Upper lobe of left lung (tissue), 6 donors: ENCODE measurements around the gene NR2F1-AS1. TPM values are rescaled to one million over a fixed set of nuclear protein-coding genes. Genes with fewer than 3 reads are reported as not detected.
A peak's percentile ranks its signal among the peaks of the same experiment; 100 is the strongest.

Experiments
- ATAC-seq, 2 donors: fragments of 200-7000 bp; cut with Tn5 transposase; one replicate each; pipeline ENCODE4 v1.9.1; 2022; ENCODE audit warnings: mild to moderate bottlenecking in 2 of 2, moderate library complexity in 2 of 2; ENCODE audit not compliant: low FRiP score in 2 of 2
- DNase-seq, 2 donors: peaks; one replicate each; pipeline ENCODE4 v3.0.0-alpha.2; 2019 to 2020
- H3K27ac ChIP-seq, 4 donors: fragments of 200-600 bp; sonication (generic); one replicate each; pipeline ENCODE4 v1.5.1; 2016 to 2019
- H3K27me3 ChIP-seq, 4 donors: fragments of 200-600 bp; sonication (generic); one replicate each; pipeline ENCODE4 v1.5.1; 2017 to 2019
- H3K36me3 ChIP-seq, 4 donors: fragments of 200-600 bp; sonication (generic); one replicate each; pipeline ENCODE4 v1.5.1; 2016 to 2019
- H3K4me1 ChIP-seq, 4 donors: fragments of 200-600 bp; sonication (generic); one replicate each; pipeline ENCODE4 v1.5.1; 2018 to 2019
- H3K4me3 ChIP-seq, 4 donors: fragments of 200-600 bp; sonication (generic); one replicate each; pipeline ENCODE4 v1.5.1; 2017 to 2019; ENCODE audit warnings: mild to moderate bottlenecking in 2 of 4, moderate library complexity in 1 of 4
- H3K9me3 ChIP-seq, 4 donors: fragments of 200-600 bp; sonication (generic); one replicate each; pipeline ENCODE4 v1.5.1; 2018 to 2019
- CTCF ChIP-seq, 6 experiments: fragments of 450-650 bp in 4 of 6; fragments of 200-600 bp in 2 of 6; sonication (generic) in 2 of 6; IDR thresholded peaks; one replicate each; pipeline ENCODE4 v1.5.1; 2016 to 2019; ENCODE audit warnings: antibody characterized with exemption in 6 of 6
- EP300 ChIP-seq, 4 donors: sonication (generic); formaldehyde crosslinking; IDR thresholded peaks; one replicate each; pipeline ENCODE4 v1.5.1; 2017; ENCODE audit warnings: antibody characterized with exemption in 4 of 4, control low read depth in 2 of 4
- POLR2A ChIP-seq, 4 donors: fragments of 450-650 bp; IDR thresholded peaks; one replicate each; pipeline ENCODE4 v1.5.1; 2016 to 2017; ENCODE audit warnings: antibody characterized with exemption in 4 of 4, mild to moderate bottlenecking in 2 of 4
- POLR2AphosphoS5 ChIP-seq, 2 donors: sonication (generic); formaldehyde crosslinking; IDR thresholded peaks; one replicate each; pipeline ENCODE4 v1.5.1; 2017; ENCODE audit warnings: antibody characterized with exemption in 2 of 2
- WGBS, 2 donors: methylation state at CpG; one replicate each; pipeline ENCODE4 v1.1.5; 2017 to 2018; 5-methylcytosine and 5-hydroxymethylcytosine counted together
- total RNA-seq, 6 donors: library from RNA; depleted of rRNA in 4 of 6; stranded (reverse); fragments of >200 nt in 4 of 6; gene quantifications; one replicate each; pipeline versions ENCODE4 v1.1.0 to v1.2.1, GENCODE V29; 2016 to 2021
- donor health status: DM: no; HTN: no; CAD: no; lungs with moderate emphysema.
- donor health status: DM: no; HTN: yes; CAD: no; lungs with severe emphysema.

NR2F1-AS1 gene
- total RNA-seq, 6 donors from 2014 or later: 4.4 to 19.9 (median 11.4) TPM

- peaks cover 0 to 66% (median 25%) of the 10 kb centered on the region in 4 donors for H3K27me3 ChIP-seq
- WGBS, 2 donors: 13 to 19% methylated on average over 15 to 24 of the region's 58 CpGs
- H3K36me3 ChIP-seq: no peaks in the 10 kb centered on the region
- peak in 1 of 2 donors; percentile 90 for DNase-seq
- H3K9me3 ChIP-seq: no peaks in the 10 kb centered on the region
- H3K4me1 ChIP-seq: peaks cover 8 to 20% (median 12%) of the 10 kb centered on the region in 4 donors
- TF ChIP-seq POLR2A (IDR thresholded peaks at IDR 0.05) (no peak), CTCF (IDR thresholded peaks at IDR 0.05) (no peak), POLR2AphosphoS5 (IDR thresholded peaks at IDR 0.05) (no peak)
- ATAC-seq: peak in 1 of 2 donors; percentile 63
- peak overlapping the region in 3 of 4 donors; percentile 10 to 40 (median 40) for H3K4me3 ChIP-seq
- peak overlapping the region; percentile 59 to 79 (median 68) for H3K27ac ChIP-seq
These were observed 23.0 kb upstream of the NR2F1-AS1 start for GRCh38 chr5:93603793-93604643.

- 49 to 60% methylated on average over 8 of the region's 8 CpGs for WGBS, 2 donors
- Histone ChIP-seq H3K4me3 (peak overlapping the region in 2 of 4 donors; percentile 40), H3K9me3 (no peaks in the 10 kb centered on the region), H3K27ac (peak overlapping the region; percentile 59 to 79 (median 68)), H3K36me3 (no peaks in the 10 kb centered on the region), H3K27me3 (peaks cover 0 to 74% (median 27%) of the 10 kb centered on the region in 4 donors), H3K4me1 (peaks cover 8 to 20% (median 12%) of the 10 kb centered on the region in 4 donors)
- ATAC-seq (no peak), DNase-seq (no peak)
- TF ChIP-seq EP300 (IDR thresholded peaks at IDR 0.05) (no peak), CTCF (IDR thresholded peaks at IDR 0.05) (no peak), POLR2A (IDR thresholded peaks at IDR 0.05) (no peak), POLR2AphosphoS5 (IDR thresholded peaks at IDR 0.05) (no peak)
These were observed 22.2 kb upstream of the NR2F1-AS1 start for GRCh38 chr5:93603078-93603792.

GRCh38 chr5:93602241-93603077 lies 21.4 kb upstream of the NR2F1-AS1 start:
- TF ChIP-seq CTCF (IDR thresholded peaks at IDR 0.05) (no peak), EP300 (IDR thresholded peaks at IDR 0.05) (no peak), POLR2A (IDR thresholded peaks at IDR 0.05) (no peak), POLR2AphosphoS5 (IDR thresholded peaks at IDR 0.05) (no peak)

GRCh38 chr5:93601802-93602155 lies 20.8 kb upstream of the NR2F1-AS1 start:
- Histone ChIP-seq H3K27me3 (peaks cover 0 to 80% (median 32%) of the 10 kb centered on the region in 4 donors), H3K36me3 (no peaks in the 10 kb centered on the region), H3K4me1 (peaks cover 5 to 24% (median 11%) of the 10 kb centered on the region in 4 donors), H3K4me3 (peak overlapping the region in 2 of 4 donors; percentile 8 to 27), H3K27ac (peak overlapping the region; percentile 37 to 79 (median 68)), H3K9me3 (no peaks in the 10 kb centered on the region)
- no peak for TF ChIP-seq CTCF (IDR thresholded peaks at IDR 0.05)
- no peak for TF ChIP-seq EP300 (IDR thresholded peaks at IDR 0.05)
- no peak for TF ChIP-seq POLR2AphosphoS5 (IDR thresholded peaks at IDR 0.05)
- TF ChIP-seq POLR2A (IDR thresholded peaks at IDR 0.05): no peak
- WGBS, 2 donors: 28 to 35% methylated on average over 9 of the region's 9 CpGs
- ATAC-seq (no peak), DNase-seq (no peak)

More at GRCh38 chr5:93602241-93603077, 21.4 kb upstream of the NR2F1-AS1 start:
- Histone ChIP-seq H3K27ac (peak overlapping the region; percentile 37 to 79 (median 68)), H3K9me3 (no peaks in the 10 kb centered on the region), H3K4me3 (peak overlapping the region in 3 of 4 donors; percentile 8 to 27 (median 10)), H3K4me1 (peaks cover 4 to 17% (median 8%) of the 10 kb centered on the region in 4 donors), H3K36me3 (no peaks in the 10 kb centered on the region), H3K27me3 (peaks cover 0 to 78% (median 29%) of the 10 kb centered on the region in 4 donors)
- peak in 1 of 2 donors; percentile 43 for DNase-seq
- 24 to 27% methylated on average over 37 to 39 of the region's 39 CpGs for WGBS, 2 donors
- no peak for ATAC-seq
